Colonic mucosa (tissue), 4 donors: ENCODE results near the gene GP1BB. TPM values are rescaled to one million over a fixed set of nuclear protein-coding genes. Genes with fewer than 3 reads are reported as not detected.
"Not testable (repeated sequence)": the region's sequence is repeated elsewhere in the genome, so short reads cannot be mapped to it uniquely, and the experiment has no call there.

Source experiments
- DNase-seq: peaks from one replicate; pipeline ENCODE4 v3.0.0-alpha.2; 2020
- H3K27ac ChIP-seq: fragments of 200-600 bp; one replicate; pipeline ENCODE4 v1.8.0; 2021
- H3K27me3 ChIP-seq: fragments of 200-600 bp; one replicate; pipeline ENCODE4 v1.8.0; 2021
- H3K36me3 ChIP-seq: fragments of 200-600 bp; one replicate; pipeline ENCODE4 v1.8.0; 2021
- H3K4me1 ChIP-seq: fragments of 200-600 bp; one replicate; pipeline ENCODE4 v1.8.0; 2021; ENCODE audit warnings: mild to moderate bottlenecking
- H3K4me3 ChIP-seq: fragments of 200-600 bp; one replicate; pipeline ENCODE4 v1.8.0; 2021
- H3K9ac ChIP-seq, 2 donors: one replicate each; pipeline ENCODE4 v1.7.0; 2013; ENCODE audit warnings: control low read depth in 2 of 2, low read depth in 2 of 2, low read length in 2 of 2
- H3K9me3 ChIP-seq: fragments of 200-600 bp; one replicate; pipeline ENCODE4 v1.8.0; 2021
- intact Hi-C: fragments of 100-400 bp; cut with DNase I; formaldehyde crosslinking; loops from one replicate; pipeline ENCODE4 v1.14.1; 2022
- total RNA-seq, 2 donors: library from RNA; stranded (reverse); fragmentation: NEBNext Ultra II Directional in 1 of 2; extraction: Animal tissue kit (Norgen Biotek cat#: 25700) in 1 of 2; gene quantifications; one replicate each; pipeline ENCODE4 v1.2.1, GENCODE V29; 2021
- TF ChIP-seq, protein P1 (sequence below): fragments of 200-600 bp; IDR thresholded peaks from one replicate; pipeline ENCODE4 v1.8.0; 2022; ENCODE audit warnings: antibody characterized with exemption, mild to moderate bottlenecking
- donor health status: healthy.
- donor health status: DM: no; HTN: no; CAD: no.
- donor health status: DM: no; HTN: no; CAD: no.

GP1BB gene
- total RNA-seq, 2 donors from 2014 or later, result 0.45 to 1.1 TPM

DNA sequence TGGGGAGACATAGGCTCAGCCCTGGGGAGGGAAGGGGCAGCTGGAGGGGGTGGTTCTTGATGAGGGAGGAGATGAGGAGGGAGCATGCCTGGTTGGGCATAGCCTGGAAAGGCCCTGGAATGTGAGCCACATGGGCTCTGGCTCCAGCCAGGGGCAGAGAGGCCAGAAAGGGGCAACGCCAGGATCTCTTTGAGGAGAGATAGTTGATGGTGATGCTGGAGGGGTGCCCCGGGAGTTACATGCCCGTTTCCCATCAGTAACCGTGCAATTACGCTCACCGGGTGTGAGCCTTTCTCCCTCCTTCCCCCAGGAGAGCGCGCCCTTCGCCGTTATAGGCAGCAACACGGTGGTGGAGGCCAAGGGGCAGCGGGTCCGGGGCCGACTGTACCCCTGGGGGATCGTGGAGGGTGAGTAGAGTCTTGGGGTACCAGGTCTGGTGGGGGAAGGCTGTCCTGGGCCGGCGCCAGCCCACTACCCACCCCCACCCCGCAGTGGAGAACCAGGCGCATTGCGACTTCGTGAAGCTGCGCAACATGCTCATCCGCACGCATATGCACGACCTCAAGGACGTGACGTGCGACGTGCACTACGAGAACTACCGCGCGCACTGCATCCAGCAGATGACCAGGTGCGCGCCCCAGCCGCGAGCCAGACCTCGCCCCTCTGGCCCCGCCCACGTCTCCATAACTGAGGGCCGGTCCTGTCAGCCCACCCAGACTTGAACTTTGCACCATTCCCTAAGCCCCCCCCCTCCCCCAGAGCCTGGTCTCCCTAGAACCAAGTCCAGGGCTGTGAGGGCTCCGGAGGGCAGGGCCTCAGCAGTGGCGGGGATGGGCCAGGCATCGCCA, 1.8 kb upstream of the GP1BB start:
- Histone ChIP-seq H3K36me3 (no peaks in the 10 kb centered on the region), H3K9ac (no peak overlapping the region), H3K9me3 (no peaks in the 10 kb centered on the region), H3K4me1 (peaks cover 8% of the 10 kb centered on the region), H3K27me3 (peaks cover 65% of the 10 kb centered on the region), H3K4me3 (no peak overlapping the region), H3K27ac (no peak overlapping the region)
- intact Hi-C loops, result no loop called here
- TF ChIP-seq, protein P1, sequence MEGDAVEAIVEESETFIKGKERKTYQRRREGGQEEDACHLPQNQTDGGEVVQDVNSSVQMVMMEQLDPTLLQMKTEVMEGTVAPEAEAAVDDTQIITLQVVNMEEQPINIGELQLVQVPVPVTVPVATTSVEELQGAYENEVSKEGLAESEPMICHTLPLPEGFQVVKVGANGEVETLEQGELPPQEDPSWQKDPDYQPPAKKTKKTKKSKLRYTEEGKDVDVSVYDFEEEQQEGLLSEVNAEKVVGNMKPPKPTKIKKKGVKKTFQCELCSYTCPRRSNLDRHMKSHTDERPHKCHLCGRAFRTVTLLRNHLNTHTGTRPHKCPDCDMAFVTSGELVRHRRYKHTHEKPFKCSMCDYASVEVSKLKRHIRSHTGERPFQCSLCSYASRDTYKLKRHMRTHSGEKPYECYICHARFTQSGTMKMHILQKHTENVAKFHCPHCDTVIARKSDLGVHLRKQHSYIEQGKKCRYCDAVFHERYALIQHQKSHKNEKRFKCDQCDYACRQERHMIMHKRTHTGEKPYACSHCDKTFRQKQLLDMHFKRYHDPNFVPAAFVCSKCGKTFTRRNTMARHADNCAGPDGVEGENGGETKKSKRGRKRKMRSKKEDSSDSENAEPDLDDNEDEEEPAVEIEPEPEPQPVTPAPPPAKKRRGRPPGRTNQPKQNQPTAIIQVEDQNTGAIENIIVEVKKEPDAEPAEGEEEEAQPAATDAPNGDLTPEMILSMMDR, result no peak
- DNase-seq, result no peak

DNA sequence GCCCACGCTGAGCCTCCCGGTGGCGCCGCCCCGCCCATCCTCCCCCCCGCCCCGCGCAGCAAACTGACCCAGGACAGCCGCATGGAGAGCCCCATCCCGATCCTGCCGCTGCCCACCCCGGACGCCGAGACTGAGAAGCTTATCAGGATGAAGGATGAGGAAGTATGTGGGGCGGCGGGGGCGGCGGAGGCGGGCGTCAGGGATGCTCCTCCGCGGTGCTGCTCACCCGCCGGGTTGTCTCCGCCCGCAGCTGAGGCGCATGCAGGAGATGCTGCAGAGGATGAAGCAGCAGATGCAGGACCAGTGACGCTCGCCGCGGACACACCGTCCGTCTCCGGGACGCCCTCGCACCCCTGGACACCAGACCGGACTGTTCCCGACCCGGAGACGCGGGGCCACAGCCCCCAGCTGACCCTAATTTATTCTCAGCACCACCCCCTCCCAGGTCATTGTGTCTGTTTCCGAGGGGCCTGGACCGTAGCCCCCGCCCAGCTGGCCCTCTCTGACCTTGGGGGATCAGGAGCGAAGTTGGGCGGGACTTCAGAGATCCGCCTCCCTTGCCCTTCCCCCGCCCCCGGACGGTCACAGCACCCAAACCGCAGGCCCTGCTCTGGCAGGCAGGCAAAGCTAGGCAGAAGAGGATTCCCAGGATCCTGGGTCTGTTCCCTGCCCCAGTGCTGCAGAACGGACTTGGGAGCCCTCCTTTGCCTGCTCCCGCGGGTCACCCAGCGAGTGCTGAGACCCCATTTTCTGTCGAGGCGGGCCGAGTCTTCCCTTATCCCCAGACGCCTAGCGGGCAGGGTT, 959 bp upstream of the GP1BB start:
- intact Hi-C loops, result no loop called here
- H3K4me3 ChIP-seq, result no peak overlapping the region
- H3K27ac ChIP-seq, result no peak overlapping the region
- no peaks in the 10 kb centered on the region for H3K36me3 ChIP-seq
- no peak for DNase-seq
- H3K27me3 ChIP-seq, result peaks cover 65% of the 10 kb centered on the region
- no peak overlapping the region for H3K9ac ChIP-seq
- TF ChIP-seq, protein P1, result no peak
- peaks cover 8% of the 10 kb centered on the region for H3K4me1 ChIP-seq
- H3K9me3 ChIP-seq, result no peaks in the 10 kb centered on the region

DNA sequence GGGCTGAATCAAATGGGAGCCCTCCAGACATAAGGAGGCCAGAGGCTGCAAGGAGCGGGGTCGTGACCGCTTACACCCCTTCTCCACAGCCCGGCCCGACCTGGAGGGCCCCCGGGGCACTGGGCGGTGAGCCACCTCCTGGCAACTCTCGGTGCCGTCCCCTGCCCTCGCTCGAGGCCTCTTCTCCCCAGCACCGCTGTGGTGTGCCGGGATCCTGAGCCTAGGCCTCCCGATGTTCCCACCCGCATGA, 432 bp upstream of the GP1BB start:
- TF ChIP-seq, protein P1, result no peak
- Histone ChIP-seq H3K27ac (no peak overlapping the region), H3K27me3 (peaks cover 65% of the 10 kb centered on the region), H3K9me3 (no peaks in the 10 kb centered on the region), H3K4me3 (no peak overlapping the region), H3K4me1 (peaks cover 8% of the 10 kb centered on the region), H3K9ac (no peak overlapping the region), H3K36me3 (no peaks in the 10 kb centered on the region)
- intact Hi-C loops, result no loop called here
- DNase-seq, result no peak

DNA sequence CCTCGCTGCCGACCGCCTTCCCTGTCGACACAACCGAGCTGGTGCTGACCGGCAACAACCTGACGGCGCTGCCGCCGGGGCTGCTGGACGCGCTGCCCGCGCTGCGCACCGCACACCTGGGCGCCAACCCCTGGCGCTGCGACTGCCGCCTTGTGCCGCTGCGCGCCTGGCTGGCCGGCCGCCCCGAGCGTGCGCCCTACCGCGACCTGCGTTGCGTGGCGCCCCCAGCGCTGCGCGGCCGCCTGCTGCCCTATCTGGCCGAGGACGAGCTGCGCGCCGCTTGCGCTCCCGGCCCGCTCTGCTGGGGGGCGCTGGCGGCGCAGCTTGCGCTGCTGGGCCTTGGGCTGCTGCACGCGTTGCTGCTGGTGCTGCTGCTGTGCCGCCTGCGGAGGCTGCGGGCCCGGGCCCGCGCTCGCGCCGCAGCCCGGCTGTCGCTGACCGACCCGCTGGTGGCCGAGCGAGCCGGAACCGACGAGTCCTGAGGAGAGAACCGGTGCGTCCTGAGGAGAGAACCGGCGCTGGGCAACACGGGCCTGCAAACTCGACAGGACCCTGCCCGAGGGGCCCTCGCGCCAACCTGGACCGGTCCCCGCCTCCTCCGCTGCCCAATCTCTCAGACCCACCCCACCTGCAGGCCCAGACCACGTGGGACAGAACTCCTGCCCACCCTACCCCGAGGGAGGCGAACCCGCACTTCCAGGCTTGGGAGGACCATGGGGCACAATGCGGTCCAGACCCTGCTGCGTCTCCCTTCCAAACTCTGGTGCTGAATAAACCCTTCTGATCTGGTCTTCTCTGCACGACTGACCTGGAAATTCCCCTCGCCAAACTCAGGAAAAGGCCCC, 866 bp downstream of the GP1BB start:
- DNase-seq, result no peak
- Histone ChIP-seq H3K27ac (no peak overlapping the region), H3K9ac (no peak overlapping the region), H3K4me3 (peak overlapping the region; percentile 15), H3K4me1 (peaks cover 8% of the 10 kb centered on the region), H3K9me3 (no peaks in the 10 kb centered on the region), H3K36me3 (no peaks in the 10 kb centered on the region), H3K27me3 (peaks cover 52% of the 10 kb centered on the region)
- TF ChIP-seq, protein P1, result no peak
- intact Hi-C loops, result no loop called here

DNA sequence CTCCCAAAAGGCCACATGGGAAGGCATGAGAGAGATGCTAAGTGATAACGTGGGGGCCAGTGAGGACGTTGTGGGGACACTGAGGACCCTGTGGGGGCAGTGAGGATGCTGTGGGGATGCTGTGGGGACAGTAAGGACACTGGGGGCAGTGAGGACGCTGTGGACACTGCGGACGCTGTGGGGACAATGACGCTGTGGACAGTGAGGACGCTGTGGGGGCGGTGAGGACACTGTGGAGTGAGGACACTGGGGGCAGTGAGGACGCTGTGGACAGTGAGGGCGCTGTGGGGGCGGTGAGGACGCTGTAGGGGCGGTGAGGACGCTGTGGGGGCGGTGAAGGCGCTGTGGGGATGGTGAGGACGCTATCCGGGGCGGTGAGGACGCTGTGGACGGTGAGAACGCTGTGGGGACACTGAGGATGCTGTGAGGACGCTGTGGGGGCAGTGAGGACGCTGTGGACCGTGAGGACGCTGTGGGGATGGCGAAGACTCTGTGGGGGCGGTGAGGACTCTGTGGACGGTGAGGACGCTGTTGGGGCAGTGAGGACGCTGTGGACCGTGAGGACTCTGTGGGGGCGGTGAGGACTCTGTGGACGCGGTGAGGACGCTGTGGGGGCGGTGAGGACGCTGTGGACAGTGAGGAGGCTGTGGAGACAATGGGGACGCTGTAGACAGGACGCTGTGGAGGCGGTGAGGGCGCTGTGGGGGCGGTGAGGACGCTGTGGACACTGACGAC, 1.8 kb downstream of the GP1BB start:
- DNase-seq, result no peak
- intact Hi-C loops, result no loop called here
- Histone ChIP-seq H3K9me3 (no peaks in the 10 kb centered on the region), H3K36me3 (no peaks in the 10 kb centered on the region), H3K4me3 (no peak overlapping the region), H3K9ac (no peak overlapping the region), H3K27me3 (peaks cover 44% of the 10 kb centered on the region), H3K27ac (no peak overlapping the region), H3K4me1 (peaks cover 8% of the 10 kb centered on the region)
- TF ChIP-seq, protein P1, result no peak

DNA sequence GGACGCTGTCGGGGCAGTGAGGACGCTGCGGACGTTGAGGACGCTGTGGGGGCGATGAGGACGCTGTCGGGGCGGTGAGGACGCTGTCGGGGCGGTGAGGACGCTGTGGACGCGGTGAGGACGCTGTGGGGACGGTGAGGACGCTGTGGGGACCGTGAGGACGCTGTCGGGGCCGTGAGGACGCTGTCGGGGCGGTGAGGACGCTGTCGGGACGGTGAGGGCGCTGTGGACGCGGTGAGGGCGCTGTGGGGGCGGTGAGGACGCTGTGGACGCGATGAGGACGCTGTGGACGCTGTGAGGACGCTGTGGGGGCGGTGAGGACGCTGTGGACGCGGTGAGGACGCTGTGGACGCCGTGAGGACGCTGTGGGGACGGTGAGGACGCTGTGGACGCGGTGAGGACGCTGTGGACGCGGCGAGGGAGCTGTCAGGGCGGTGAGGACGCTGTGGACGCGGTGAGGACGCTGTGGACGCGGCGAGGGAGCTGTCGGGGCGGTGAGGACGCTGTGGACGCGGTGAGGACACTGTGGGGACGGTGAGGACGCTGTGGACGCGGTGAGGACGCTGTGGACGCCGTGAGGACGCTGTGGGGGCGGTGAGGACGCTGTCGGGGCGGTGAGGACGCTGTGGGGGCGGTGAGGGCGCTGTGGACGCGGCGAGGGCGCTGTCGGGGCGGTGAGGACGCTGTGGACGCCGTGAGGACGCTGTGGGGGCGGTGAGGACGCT, 2.9 kb downstream of the GP1BB start:
- H3K27ac ChIP-seq, intact Hi-C loops, DNase-seq: not testable (repeated sequence)

More for the DNA sequence above, 2.9 kb downstream of the GP1BB start:
- H3K9ac ChIP-seq, H3K4me3 ChIP-seq, H3K9me3 ChIP-seq, H3K36me3 ChIP-seq: not testable (repeated sequence)
- Histone ChIP-seq H3K4me1 (peaks cover 15% of the 10 kb centered on the region), H3K27me3 (peaks cover 37% of the 10 kb centered on the region)
